IPS-NIHi7 (cell line): ENCODE measurements around the gene TRMU.

Experiments
- DNase-seq: peaks from one replicate; pipeline ENCODE4 v3.0.0; 2012; ENCODE audit warnings: mixed read lengths; ENCODE audit errors: extremely low spot score

The TRMU gene

GRCh38 chr22:46355996-46356471 lies 20.5 kb downstream of the TRMU start:
- no peak for DNase-seq

- DNase-seq: no peak
Measured at GRCh38 chr22:46356496-46357480, 21.3 kb downstream of the TRMU start.

DNA sequence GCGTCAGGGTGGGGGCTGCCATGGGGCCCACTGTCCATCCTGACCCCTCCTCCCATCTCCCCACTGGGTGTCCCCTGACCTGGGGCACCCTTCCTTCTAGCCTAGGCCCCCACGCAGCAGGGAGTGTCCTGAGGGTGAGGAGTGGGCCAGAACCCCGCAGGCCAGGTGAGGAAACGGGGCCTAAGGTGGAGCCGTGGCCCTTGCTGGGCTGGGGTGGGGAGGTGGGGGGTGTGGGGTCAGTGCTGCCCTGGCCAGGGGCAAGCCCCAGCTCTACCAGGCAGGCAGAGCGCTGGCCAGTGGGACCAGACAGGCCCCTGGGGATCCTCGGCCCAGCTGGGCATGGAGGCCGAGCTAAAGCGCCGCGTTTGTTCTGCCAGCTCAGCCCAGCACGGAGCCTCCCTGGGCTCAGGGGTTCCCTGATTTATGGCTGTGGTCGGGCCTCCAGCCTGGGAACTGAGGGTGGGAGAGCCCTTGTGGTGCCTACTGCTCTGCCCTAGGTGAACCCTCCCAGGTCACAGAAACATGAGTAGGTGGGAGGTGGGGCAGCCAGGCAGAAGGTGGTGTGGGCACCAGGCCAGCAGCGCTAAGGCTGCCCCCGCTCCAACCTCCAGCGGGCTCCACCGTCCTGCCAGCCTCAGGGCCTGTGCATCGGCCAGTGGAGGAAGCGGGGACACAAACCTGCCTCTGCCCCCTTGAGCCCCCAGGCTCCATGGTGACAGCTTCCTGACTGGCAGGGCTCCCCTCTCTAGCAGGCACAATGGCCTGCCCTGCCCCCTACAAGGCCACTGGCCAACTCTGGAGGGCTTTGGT lies 22.4 kb downstream of the TRMU start:
- no peak for DNase-seq

DNA sequence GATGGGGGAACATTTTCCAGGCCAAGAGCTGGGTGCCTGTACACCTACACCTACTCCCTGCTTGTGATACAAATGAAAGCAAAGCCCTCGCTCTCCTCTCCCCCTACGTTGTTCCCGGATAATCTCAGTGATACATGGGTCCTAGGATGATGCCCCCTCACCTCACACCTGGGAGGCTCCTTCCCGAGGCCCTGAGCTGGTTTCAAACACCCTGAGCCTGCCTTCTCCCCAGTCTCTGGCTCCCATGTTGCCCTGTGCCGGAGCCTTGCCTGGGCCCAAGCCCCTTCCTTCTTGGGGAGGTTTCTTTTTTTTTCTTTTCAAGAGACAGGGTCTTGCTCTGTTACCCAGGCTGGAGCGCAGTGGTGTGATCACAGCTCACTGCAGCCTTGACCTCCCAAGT lies 23.3 kb downstream of the TRMU start:
- no peak for DNase-seq

DNA sequence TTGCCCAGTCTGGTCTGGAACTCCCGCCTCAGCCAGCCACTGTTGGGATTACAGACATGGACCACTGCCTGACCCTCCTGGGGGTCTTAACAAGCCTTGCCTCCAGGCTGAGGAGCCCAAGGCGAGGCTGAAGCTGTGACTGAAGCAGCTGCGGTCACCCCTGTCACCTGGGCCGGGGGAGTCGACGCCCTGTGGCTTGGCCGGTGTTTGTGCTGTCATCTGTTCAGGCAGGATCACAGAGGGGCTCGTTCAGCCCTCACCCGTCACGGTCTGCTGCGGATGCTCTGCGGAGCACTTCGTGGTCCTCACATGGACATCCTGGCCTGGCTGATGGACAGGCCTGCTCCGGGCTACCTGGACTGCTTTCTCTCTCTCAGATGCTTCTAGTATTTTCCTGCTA lies 23.8 kb downstream of the TRMU start:
- no peak for DNase-seq

DNA sequence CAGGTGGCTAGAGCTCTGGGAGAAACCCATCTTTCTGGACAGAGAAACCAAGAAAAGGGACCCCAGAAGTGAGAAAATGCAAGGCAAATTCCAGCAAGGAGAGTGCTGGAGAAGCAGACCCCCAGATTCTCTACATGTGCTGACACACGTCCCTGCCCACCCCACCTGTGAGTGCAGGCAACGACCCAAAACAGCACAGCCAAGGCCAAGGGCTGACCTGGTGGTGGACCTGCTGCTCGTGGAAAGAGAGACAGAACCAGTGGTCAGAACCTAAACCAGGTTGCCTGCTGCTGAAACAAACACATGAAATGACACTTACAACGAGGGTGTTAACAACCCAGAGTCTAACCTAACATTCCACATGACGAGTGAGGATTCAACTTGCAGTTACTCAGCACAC lies 24.6 kb downstream of the TRMU start:
- DNase-seq: no peak

DNA sequence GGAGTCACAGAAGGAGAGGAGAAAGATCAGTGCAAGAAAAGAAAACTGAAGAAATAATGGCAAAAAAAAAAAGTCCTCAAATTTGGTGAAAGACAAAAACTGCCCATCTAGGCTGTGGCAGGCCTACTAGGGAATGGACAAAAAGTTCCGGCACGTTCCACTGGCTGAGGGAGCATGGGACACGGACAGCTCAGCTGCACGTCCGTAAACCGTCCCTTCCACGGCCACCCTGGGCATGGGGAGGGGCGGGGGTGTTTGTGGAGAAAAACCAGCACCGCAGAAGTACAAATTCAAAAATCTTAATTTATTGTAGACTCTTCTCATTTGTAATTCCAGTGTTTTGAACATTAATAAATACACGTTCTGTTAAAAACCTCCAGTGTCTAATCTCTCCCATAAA lies 25.4 kb downstream of the TRMU start:
- no peak for DNase-seq

DNA sequence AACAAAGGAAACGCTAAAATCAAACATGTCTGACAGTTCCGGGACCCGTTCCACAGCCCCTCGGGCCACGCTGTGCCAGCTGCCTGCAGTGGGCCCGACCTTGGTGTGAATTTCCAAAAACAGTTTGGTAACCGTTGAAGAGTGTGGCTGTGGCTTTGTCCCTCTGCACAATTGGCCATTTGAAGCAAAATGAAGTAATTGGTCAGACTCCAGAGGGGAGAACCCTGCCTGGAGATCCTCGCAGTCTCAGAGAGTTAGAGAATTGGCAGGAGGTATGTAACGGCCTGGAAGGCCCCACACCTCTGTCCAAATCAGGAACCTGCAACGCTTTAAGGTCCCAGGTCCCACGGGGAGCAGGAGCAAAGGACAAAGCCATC lies 26.3 kb downstream of the TRMU start:
- no peak for DNase-seq

DNA sequence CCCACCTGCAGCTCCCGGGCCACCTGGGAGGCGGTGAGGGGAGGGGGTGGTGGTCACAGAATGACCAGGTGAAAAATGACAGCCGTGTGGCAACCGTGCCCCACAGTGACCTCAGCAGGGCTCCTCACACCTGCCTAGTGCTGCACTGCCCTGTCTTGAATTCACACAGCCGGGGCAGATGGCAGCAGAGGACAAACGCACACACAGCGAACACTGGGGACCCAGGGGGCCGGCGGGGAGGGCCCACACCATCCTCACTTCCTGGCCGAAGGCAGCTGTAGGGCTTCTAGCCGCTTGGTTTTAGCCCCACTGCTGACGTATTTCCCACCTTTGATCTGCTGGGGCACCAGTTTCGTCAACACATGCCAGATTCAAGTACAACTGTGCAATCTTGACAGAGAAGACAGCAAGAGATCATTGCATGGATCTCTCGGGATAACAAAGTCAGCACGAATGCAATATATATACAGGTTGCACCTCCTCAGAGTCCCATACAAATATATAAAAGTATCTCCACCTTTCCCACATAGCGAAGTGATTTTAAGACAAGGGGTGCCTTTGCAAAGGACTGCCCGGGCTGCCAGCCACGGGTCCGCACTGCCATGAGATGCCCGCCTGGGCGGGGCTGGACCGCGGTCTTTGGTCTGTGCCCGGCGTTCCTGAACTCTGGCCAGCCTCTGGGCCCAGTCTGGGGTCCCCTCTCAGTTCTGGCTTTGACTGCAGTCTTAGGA lies 26.9 kb downstream of the TRMU start:
- DNase-seq: no peak

DNA sequence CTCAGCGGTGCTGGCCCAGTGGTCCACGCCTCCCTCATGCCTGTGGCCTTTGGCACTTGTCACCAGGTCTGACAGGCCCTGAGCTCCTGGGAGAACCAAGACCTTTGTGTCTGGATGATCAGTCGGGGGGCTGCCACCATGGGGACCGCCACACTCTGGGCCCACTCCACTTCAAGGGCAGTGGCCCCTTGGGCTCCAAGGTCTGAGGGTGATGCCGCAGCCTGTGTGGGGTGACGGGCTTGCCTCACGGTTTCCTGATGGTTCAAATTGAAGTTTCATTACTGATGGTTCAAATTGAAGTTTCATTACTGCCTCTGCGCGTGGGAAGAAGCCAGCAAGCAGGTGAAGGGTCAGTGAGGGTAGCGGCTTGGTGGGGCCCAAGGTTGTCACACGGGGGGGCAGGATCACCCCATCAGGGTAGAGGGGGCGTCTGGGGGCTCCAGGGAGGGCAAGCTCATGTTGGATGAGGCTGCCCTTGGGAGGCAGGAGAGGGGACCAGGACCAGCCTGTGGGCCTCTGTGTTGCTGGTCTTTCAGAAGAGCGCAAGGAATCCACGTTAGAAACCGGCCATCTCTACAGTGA lies 27.5 kb downstream of the TRMU start:
- DNase-seq: no peak

DNA sequence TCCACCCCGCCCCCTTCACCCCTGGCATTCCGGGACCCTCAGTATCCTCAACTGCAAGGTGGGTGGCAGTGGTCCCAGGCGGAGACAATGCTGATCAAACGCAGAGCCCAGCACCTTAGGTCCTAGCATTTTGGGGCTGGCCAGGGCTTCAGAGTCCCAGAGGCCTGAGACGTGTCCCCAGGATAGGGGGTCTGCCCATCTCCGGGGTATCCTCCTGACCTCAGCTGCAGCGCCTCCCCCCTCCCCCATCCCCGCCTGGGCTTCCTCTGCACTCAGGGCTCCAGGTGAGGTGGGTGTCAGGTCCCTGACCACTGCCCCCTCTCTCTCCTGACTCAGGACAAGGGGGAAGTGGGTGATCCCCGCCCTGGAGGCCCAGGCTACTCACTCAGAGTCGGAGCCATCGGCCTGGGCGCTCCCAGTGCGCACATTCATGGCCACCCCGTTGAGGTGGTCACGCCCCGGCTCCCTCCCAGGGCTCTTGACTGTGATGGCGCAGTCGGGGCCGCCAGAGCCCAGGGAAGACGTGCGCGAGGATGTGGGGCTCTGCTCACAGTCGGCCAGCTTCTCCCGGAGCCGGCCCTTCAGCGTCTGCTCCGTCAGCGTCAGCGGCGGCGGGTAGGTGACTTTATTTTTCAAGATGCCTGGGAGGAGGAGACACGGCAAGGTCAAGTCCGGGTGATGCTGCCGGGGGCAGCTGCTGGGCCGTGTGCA lies 28.3 kb downstream of the TRMU start:
- no peak for DNase-seq

DNA sequence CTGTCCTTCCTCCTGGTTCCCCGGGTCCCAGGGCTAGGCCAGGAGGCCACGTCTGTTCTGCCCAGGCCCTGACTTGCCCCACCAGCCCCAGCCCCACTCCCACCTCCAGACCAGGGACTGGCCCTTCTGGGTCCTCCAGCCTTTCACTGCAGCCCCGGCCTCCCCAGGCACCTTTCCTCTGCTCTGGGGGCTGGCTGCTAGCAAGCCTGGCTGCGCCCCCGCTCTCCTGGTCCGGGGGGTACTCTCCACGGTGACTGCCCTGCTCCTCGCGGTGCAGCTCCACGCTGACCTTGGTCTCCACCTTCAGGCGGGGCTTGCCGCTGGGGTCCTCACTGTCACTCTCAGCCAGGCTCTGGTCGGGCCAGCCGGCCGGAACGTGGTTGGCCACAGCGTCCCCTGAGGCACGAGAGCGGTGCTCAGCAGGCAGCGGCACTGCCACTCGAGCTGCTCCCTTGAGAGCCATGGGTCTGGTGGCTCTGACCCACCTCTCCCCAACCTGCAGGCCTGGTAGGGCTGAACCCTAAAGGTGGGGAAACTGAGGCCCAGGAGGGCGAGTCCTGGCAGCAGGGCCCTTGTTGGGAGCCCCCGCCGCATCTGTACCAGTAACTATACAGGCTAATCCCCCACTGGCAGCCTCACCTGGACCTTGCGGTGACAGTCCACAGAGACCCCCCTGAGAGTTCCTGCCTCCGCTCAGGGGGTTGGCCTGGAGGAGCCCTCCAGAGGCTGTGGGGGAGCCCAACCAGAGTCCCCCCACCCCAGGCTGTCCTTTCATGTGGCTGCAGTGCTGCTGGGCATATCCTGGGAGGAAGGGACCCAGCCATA lies 29.0 kb downstream of the TRMU start:
- DNase-seq: no peak

- no peak for DNase-seq
Measured at GRCh38 chr22:46365166-46365624, 29.7 kb downstream of the TRMU start.

- DNase-seq: no peak
Measured at GRCh38 chr22:46366327-46366731, 30.8 kb downstream of the TRMU start.

DNA sequence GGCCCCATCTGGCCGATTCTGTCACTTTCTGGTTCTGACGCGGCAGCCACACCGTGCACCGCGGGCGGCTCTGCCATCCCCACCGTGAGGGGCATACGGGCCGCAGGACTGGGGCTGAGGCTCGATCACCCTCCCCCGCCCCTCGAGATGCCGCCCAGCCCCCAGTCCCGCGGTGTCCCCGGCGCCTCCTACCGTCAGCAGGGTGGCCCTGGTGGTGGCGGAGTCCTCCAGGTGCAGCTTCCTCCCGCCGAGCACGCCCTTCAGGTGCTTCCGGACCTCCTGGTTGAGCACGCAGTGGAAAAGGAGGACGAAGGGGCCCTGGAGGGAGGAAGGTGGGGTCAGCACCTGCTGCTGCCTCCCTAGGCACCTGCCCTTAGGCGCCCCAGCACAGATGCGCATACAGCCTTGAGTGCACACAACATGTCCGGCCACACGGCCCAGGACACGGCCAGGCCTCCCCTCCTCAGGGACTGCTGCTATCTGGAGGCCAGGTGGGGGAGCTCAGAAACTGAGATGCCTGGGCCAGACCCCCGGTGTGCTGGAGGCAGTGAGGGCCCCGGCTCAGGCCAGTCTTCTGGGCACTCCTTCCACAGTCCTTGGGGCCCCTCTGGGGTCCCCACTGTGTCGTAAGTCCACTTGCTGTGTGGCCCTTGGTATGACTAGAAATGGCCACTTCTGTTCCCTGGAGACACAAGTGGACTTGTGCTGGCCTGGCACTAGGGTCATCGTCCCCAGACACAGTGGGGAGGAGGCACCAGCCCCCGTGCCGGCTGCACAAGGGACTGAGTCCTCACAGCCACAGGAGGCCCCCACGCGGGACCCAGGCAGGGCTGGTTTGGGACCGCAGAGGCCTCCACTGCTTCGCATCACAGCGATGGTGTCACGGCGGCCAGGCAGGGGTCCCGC lies 31.5 kb downstream of the TRMU start:
- DNase-seq: no peak

- DNase-seq: peak; percentile 95
Measured at GRCh38 chr22:46367707-46368191, 32.2 kb downstream of the TRMU start.

DNA sequence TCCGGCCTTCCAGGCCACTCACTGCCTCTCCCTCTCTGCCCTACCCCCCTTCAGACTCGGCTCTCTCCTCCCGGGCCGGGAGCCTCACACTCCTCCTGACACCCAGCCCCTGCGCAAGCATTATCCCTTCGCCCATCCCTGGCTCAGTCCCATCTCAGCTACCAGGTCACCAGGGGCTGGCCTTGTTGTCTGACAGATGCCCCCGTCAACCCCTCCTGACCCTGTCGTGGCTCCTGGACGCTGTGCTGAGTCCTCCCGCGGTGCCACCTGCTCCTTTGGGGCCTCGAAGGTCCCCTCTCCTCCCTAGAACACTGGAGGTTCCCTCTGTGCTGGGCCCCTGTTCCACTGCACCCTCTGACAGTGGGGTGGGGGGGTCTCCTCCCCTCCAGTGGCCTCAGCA lies 32.9 kb downstream of the TRMU start:
- no peak for DNase-seq

DNA sequence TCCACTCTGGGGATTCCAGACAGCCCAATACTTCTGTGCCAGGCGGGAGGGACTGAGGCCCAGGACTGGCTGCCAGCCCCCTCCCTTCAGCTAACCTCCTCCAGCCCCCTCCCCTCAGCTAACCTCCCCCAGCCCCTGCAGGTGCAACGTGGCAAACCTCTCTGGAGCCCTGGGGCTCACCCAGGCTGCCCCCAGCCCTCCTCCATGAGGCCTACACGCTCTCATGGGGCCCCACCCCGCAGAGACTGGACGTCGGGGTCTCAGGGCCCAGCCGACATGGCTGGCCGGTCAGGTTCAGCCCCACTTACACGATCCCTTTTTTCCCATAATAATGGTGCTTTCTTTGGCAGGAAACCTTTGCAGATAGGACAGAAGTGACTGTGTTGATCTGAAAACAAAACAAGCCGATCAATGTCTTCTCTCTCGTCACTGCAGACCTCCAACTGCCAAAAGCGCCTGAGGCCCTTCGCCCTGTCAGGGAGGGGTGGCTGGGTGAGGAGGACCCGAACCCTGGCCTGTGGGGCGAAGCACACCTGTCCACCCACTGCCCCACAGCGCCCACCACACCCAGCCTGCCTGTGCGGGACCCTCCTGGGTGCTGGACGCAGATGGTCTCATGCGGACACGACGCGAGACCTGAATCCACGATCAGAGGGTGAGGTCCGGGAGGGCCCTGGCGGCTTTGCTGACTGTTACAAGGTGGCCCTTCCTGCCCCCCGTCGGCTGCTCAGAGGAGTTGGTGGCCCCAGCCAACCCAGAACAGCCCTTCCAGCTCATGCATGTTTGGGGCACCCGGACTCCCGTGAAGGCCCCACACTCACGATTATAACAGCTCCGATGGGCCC lies 33.6 kb downstream of the TRMU start:
- DNase-seq: no peak
